D341Med (cell line): Measurements from ENCODE around the gene CALR.

Source experiments
- DNase-seq: peaks from one replicate; pipeline ENCODE4 v3.0.0; 2012; ENCODE audit warnings: low spot score

Gene CALR

GRCh38 chr19:12979974-12980373 is 41.6 kb downstream of the CALR start:
- no peak for DNase-seq

GRCh38 chr19:12982648-12983047 is 44.2 kb downstream of the CALR start:
- no peak for DNase-seq

GRCh38 chr19:12983091-12983490 is 44.7 kb downstream of the CALR start:
- no peak for DNase-seq

- DNase-seq: peak; percentile 98
These were observed 45.2 kb downstream of the CALR start for GRCh38 chr19:12983542-12984142.

GRCh38 chr19:12984143-12984627 is 45.8 kb downstream of the CALR start:
- no peak for DNase-seq

- DNase-seq: no peak
These were observed 46.3 kb downstream of the CALR start for GRCh38 chr19:12984683-12985048.

- DNase-seq: no peak
These were observed 46.8 kb downstream of the CALR start for GRCh38 chr19:12985049-12985776.

- DNase-seq: no peak
These were observed 48.3 kb downstream of the CALR start for GRCh38 chr19:12986726-12987125.

GRCh38 chr19:12987190-12987589 is 48.8 kb downstream of the CALR start:
- DNase-seq: no peak

- no peak for DNase-seq
These were observed 49.4 kb downstream of the CALR start for GRCh38 chr19:12987781-12988180.

- DNase-seq: no peak
These were observed 52.0 kb downstream of the CALR start for GRCh38 chr19:12990431-12990830.

- no peak for DNase-seq
These were observed 52.4 kb downstream of the CALR start for GRCh38 chr19:12990853-12991252.

- no peak for DNase-seq
These were observed 52.9 kb downstream of the CALR start for GRCh38 chr19:12991296-12991695.

GRCh38 chr19:12992729-12993128 is 54.3 kb downstream of the CALR start:
- DNase-seq: no peak

GRCh38 chr19:12993562-12993961 is 55.2 kb downstream of the CALR start:
- DNase-seq: no peak
